ENCODE results near the gene ETS1. TPM values are rescaled to one million over a fixed set of nuclear protein-coding genes. Genes with fewer than 3 reads are reported as not detected.

ETS1 gene
- total and polyA plus RNA-seq, 10 donors: 58.1 to 455 (median 352) TPM

- 92 to 96% (median 93%) methylated on average over 2 of the region's 2 CpGs for WGBS, 5 donors
- Histone ChIP-seq H3K36me3 (no peaks in the 10 kb centered on the region), H3K4me3 (no peak overlapping the region), H3K27me3 (replicated peaks in 1 of 7) (no peaks in the 10 kb centered on the region), H3K9me3 (no peaks in the 10 kb centered on the region), H3K27ac (no peak overlapping the region), H3K4me1 (peaks cover 11 to 51% (median 23%) of the 10 kb centered on the region in 6 donors)
- intact Hi-C loops (cut with DNase I; ENCODE audit: low total_unique reads): no loop called here
- DNase-seq: no peak
- TF ChIP-seq CTCF (IDR thresholded peaks at IDR 0.05 in 8 of 11, conservative IDR thresholded peaks at IDR 0.05 in 3 of 11) (no peak), POLR2A (IDR thresholded peaks at IDR 0.05) (no peak), POLR2AphosphoS5 (IDR thresholded peaks at IDR 0.05) (no peak)
These were observed 55.8 kb downstream of the ETS1 start for GRCh38 chr11:128531588-128531987.

- Histone ChIP-seq H3K4me1 (peaks cover 18 to 56% (median 35%) of the 10 kb centered on the region in 6 donors), H3K4me3 (no peak overlapping the region), H3K27ac (peak overlapping the region in 4 of 8 donors; percentile 4 to 28 (median 24)), H3K36me3 (no peaks in the 10 kb centered on the region), H3K27me3 (replicated peaks in 1 of 7) (no peaks in the 10 kb centered on the region), H3K9me3 (no peaks in the 10 kb centered on the region)
- intact Hi-C loops (cut with DNase I; ENCODE audit: low total_unique reads): no loop called here
- no peak for DNase-seq
- TF ChIP-seq POLR2AphosphoS5 (IDR thresholded peaks at IDR 0.05) (peak in 1 of 3 donors; percentile 58), CTCF (IDR thresholded peaks at IDR 0.05 in 8 of 11, conservative IDR thresholded peaks at IDR 0.05 in 3 of 11) (no peak)
- 81 to 88% (median 85%) methylated on average over 7 of the region's 7 CpGs for WGBS, 5 donors
These were observed 57.0 kb downstream of the ETS1 start for GRCh38 chr11:128530118-128531074.

GRCh38 chr11:128528294-128528693 lies 59.1 kb downstream of the ETS1 start:
- DNase-seq: no peak
- Histone ChIP-seq H3K4me1 (peaks cover 30 to 77% (median 55%) of the 10 kb centered on the region in 6 donors), H3K27me3 (replicated peaks in 1 of 7) (no peaks in the 10 kb centered on the region), H3K27ac (peak overlapping the region in 3 of 8 donors; percentile 95 to 99 (median 99)), H3K36me3 (no peaks in the 10 kb centered on the region), H3K4me3 (no peak overlapping the region), H3K9me3 (no peaks in the 10 kb centered on the region)
- intact Hi-C loops (cut with DNase I; ENCODE audit: low total_unique reads): no loop called here
- 83 to 92% (median 84%) methylated on average over 2 of the region's 2 CpGs for WGBS, 5 donors
- TF ChIP-seq POLR2AphosphoS5 (IDR thresholded peaks at IDR 0.05): no peak
- no peak for TF ChIP-seq POLR2A (IDR thresholded peaks at IDR 0.05)
- TF ChIP-seq CTCF (IDR thresholded peaks at IDR 0.05 in 8 of 11, conservative IDR thresholded peaks at IDR 0.05 in 3 of 11): no peak

GRCh38 chr11:128527046-128527445 lies 60.3 kb downstream of the ETS1 start:
- Histone ChIP-seq H3K9me3 (no peaks in the 10 kb centered on the region), H3K27ac (peak overlapping the region in 6 of 8 donors; percentile 1 to 99 (median 97)), H3K36me3 (no peaks in the 10 kb centered on the region), H3K4me1 (peaks cover 37 to 85% (median 63%) of the 10 kb centered on the region in 6 donors), H3K4me3 (no peak overlapping the region), H3K27me3 (replicated peaks in 1 of 7) (no peaks in the 10 kb centered on the region)
- 56 to 79% (median 70%) methylated on average over 2 of the region's 2 CpGs; no CpG with 5 or more reads in 1 of the 5 donors for WGBS, 5 donors
- intact Hi-C loops (cut with DNase I; ENCODE audit: low total_unique reads): no loop called here
- TF ChIP-seq POLR2A (IDR thresholded peaks at IDR 0.05) (no peak), CTCF (IDR thresholded peaks at IDR 0.05 in 8 of 11, conservative IDR thresholded peaks at IDR 0.05 in 3 of 11) (no peak), POLR2AphosphoS5 (IDR thresholded peaks at IDR 0.05) (no peak)
- DNase-seq: no peak
